GM12878 (cell line): ENCODE results near the gene NOD2. TPM values are rescaled to one million over a fixed set of nuclear protein-coding genes. Genes with fewer than 3 reads are reported as not detected.

Experiments
- ASH2L ChIP-seq: fragments of 300-600, 200-600 bp; sonication (generic); IDR thresholded peaks from 2 replicates; pipeline ENCODE4 v1.6.1; 2017; ENCODE audit warnings: low read depth, mild to moderate bottlenecking, borderline replicate concordance
- BRCA1 ChIP-seq: IDR thresholded peaks from 2 replicates; pipeline ENCODE4 v1.6.1; 2011; ENCODE audit warnings: low read depth, low read length, improper control_type of control experiment
- CEBPB ChIP-seq, 2 experiments: fragments of 150-350 bp in 1 of 2; IDR thresholded peaks; 2 replicates each; pipeline ENCODE4 v1.6.1; 2012 to 2014; ENCODE audit warnings: low read depth in 2 of 2, low read length in 2 of 2, borderline replicate concordance in 1 of 2, inconsistent platforms in 1 of 2
- CHD2 ChIP-seq: IDR thresholded peaks from 2 replicates; pipeline ENCODE4 v1.6.1; 2011; ENCODE audit warnings: low read depth, low read length, improper control_type of control experiment, borderline replicate concordance
- FOS ChIP-seq: IDR thresholded peaks from 3 replicates; pipeline ENCODE4 v1.6.1; 2011; ENCODE audit warnings: borderline replicate concordance; ENCODE audit not compliant: insufficient read length; ENCODE audit errors: extremely low read depth
- LARP7 ChIP-seq: fragments of 450-650 bp; IDR thresholded peaks from 2 replicates; pipeline ENCODE4 v1.6.1; 2017; ENCODE audit warnings: mild to moderate bottlenecking
- MTA2 ChIP-seq: fragments of 450-650 bp; IDR thresholded peaks from 2 replicates; pipeline ENCODE4 v1.6.1; 2016; ENCODE audit warnings: low read depth, mild to moderate bottlenecking, moderate library complexity
- MTA3 ChIP-seq: IDR thresholded peaks from 2 replicates; pipeline ENCODE4 v1.6.1; 2012; ENCODE audit warnings: low read length, inconsistent platforms, borderline replicate concordance
- MXI1 ChIP-seq: fragments of 150-350 bp; IDR thresholded peaks from 2 replicates; pipeline ENCODE4 v1.6.1; 2011; ENCODE audit warnings: low read depth, mild to moderate bottlenecking, inconsistent platforms, low read length, improper control_type of control experiment
- NBN ChIP-seq: fragments of 450-650 bp; IDR thresholded peaks from 2 replicates; pipeline ENCODE4 v1.6.1; 2016
- NR2C1 ChIP-seq: fragments of 450-650 bp; IDR thresholded peaks from 2 replicates; pipeline ENCODE4 v1.6.1; 2017; ENCODE audit warnings: antibody characterized with exemption, mild to moderate bottlenecking, moderate library complexity
- POLR2AphosphoS5 ChIP-seq: IDR thresholded peaks from 2 replicates; pipeline ENCODE4 v1.6.1; 2011; ENCODE audit warnings: mild to moderate bottlenecking, low read length, inconsistent platforms
- REST ChIP-seq: IDR thresholded peaks from 2 replicates; pipeline ENCODE4 v1.6.1; 2012; ENCODE audit warnings: mild to moderate bottlenecking, low read depth, low read length
- SIX5 ChIP-seq: IDR thresholded peaks from 2 replicates; pipeline ENCODE4 v1.6.1; 2011; ENCODE audit warnings: mild to moderate bottlenecking, low read depth, low read length, moderate library complexity; ENCODE audit not compliant: severe bottlenecking
- SMARCA5 ChIP-seq: fragments of 450-650 bp; IDR thresholded peaks from 2 replicates; pipeline ENCODE4 v1.6.1; 2017; ENCODE audit warnings: mild to moderate bottlenecking
- STAT3 ChIP-seq: IDR thresholded peaks from 2 replicates; pipeline ENCODE4 v1.6.1; 2011; ENCODE audit warnings: low read depth, low read length, improper control_type of control experiment
- SUPT20H ChIP-seq: IDR thresholded peaks from 2 replicates; pipeline ENCODE4 v1.6.1; 2011; ENCODE audit warnings: low read depth, mild to moderate bottlenecking, low read length, moderate library complexity, borderline replicate concordance; ENCODE audit not compliant: control insufficient read depth
- USF2 ChIP-seq: IDR thresholded peaks from 2 replicates; pipeline ENCODE4 v1.6.1; 2011; ENCODE audit warnings: low read depth, low read length, improper control_type of control experiment, borderline replicate concordance
- ZSCAN29 ChIP-seq: fragments of 450-650 bp; IDR thresholded peaks from 2 replicates; pipeline ENCODE4 v1.6.1; 2017; ENCODE audit warnings: mild to moderate bottlenecking, moderate library complexity
- ZZZ3 ChIP-seq: IDR thresholded peaks from 2 replicates; pipeline ENCODE4 v1.6.1; 2011; ENCODE audit warnings: low read depth; ENCODE audit not compliant: control insufficient read depth, insufficient read length
- polyA plus RNA-seq, 11 experiments: library from polyadenylated mRNA; depleted of rRNA in 4 of 11; unstranded in 6 of 11; stranded (reverse) in 5 of 11; fragments of >200 nt; fragmentation: Nextera tagmentation in 4 of 11; fragmentation: Illumina TruSeq in 1 of 11; extraction: Ambion mirVana in 4 of 11; extraction: Trizol in 1 of 11; gene quantifications; 1 replicate in 1 of 11; 2 replicates in 10 of 11; pipeline versions ENCODE4 v1.2.1 to v1.2.3, GENCODE V29; 2011 to 2016; ENCODE audit warnings: inconsistent platforms in 2 of 11, missing spikeins in 2 of 11, low read depth in 1 of 11
- total RNA-seq, 4 experiments: library from RNA; depleted of rRNA in 3 of 4; stranded (reverse); fragments of >200 nt in 3 of 4; fragmentation: Illumina TruSeq in 1 of 4; extraction: Trizol in 1 of 4; gene quantifications; 2 replicates each; pipeline versions ENCODE4 v1.2.1 to v1.2.3, GENCODE V29; 2013 to 2021
- TF ChIP-seq, protein P1 (sequence below): fragments of 450-650 bp; IDR thresholded peaks from 2 replicates; pipeline ENCODE4 v1.6.1; 2017; ENCODE audit warnings: mild to moderate bottlenecking, low read depth, inconsistent platforms; ENCODE audit not compliant: poor library complexity, severe bottlenecking
- TF ChIP-seq, protein P2 (sequence below): fragments of 450-650 bp; conservative IDR thresholded peaks from 2 replicates; pipeline ENCODE4 v1.6.1; 2017; ENCODE audit warnings: mild to moderate bottlenecking, moderate library complexity

Gene NOD2
- total and polyA plus RNA-seq, 10 of the 15 experiments (the other 5 are each of a cell fraction or from before 2014, with no cell fraction given): 1.0 to 18.6 (median 6.7) TPM

DNA sequence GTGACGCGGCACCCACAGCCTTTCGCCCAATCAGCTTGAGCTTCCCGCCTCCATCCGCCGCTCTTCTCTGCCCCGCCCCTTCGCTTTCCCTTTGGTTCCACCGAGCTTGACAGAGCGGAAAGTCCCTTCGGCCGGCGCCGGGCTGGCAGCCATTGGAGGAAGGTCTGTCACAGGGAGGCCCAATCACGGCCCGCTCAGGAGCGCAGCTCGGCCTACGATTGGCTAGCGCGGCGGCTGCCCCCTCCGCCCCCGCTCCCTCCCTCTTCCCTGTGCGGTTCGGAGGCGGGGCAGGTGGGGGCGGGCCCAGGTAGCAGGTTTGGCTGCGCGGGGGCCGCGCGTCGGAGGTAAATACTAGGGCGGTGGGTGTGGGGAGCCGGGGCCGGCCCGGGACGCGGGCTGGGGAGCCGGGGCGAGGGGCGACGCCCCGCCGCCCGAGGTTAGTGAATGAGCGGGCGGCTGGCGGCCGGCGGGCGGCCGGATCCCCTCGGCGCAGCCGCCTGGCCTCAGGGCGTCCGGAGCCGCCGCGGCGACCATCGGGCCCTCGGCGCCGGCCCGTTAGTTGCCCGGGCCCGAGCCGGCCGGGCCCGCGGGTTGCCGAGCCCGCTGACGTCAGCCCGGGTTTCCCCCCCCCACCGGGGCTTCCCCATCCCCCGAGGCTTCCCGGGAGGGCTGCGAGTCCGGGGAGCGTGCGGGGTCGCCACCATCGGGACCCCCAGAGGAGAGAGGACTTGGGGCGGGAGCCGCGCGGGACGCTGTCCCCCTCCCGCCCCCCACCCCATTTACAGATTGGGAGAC lies 48.6 kb downstream of the NOD2 start, which contains the start of gene CYLD (continued):
- no peak for TF ChIP-seq STAT3
- peak; percentile 45 for TF ChIP-seq NR2C1
- TF ChIP-seq, protein P1, sequence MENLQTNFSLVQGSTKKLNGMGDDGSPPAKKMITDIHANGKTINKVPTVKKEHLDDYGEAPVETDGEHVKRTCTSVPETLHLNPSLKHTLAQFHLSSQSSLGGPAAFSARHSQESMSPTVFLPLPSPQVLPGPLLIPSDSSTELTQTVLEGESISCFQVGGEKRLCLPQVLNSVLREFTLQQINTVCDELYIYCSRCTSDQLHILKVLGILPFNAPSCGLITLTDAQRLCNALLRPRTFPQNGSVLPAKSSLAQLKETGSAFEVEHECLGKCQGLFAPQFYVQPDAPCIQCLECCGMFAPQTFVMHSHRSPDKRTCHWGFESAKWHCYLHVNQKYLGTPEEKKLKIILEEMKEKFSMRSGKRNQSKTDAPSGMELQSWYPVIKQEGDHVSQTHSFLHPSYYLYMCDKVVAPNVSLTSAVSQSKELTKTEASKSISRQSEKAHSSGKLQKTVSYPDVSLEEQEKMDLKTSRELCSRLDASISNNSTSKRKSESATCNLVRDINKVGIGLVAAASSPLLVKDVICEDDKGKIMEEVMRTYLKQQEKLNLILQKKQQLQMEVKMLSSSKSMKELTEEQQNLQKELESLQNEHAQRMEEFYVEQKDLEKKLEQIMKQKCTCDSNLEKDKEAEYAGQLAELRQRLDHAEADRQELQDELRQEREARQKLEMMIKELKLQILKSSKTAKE: no peak
- TF ChIP-seq MTA3: no peak
- peak; percentile 91 for TF ChIP-seq LARP7
- no peak for TF ChIP-seq BRCA1
- TF ChIP-seq MTA2: no peak
- no peak for TF ChIP-seq USF2
- TF ChIP-seq POLR2AphosphoS5: no peak
- TF ChIP-seq ZSCAN29: no peak
- no peak; the same call in 1 of the 2 replicates for TF ChIP-seq NBN
- TF ChIP-seq ASH2L: peak; percentile 56; the same call in 1 of the 2 replicates
- TF ChIP-seq SMARCA5: peak; percentile 28; the same call in 1 of the 2 replicates
- peak; percentile 53 for TF ChIP-seq SIX5
- TF ChIP-seq REST: no peak
- no peak for TF ChIP-seq SUPT20H
- no peak for TF ChIP-seq ZZZ3
- TF ChIP-seq, protein P2, sequence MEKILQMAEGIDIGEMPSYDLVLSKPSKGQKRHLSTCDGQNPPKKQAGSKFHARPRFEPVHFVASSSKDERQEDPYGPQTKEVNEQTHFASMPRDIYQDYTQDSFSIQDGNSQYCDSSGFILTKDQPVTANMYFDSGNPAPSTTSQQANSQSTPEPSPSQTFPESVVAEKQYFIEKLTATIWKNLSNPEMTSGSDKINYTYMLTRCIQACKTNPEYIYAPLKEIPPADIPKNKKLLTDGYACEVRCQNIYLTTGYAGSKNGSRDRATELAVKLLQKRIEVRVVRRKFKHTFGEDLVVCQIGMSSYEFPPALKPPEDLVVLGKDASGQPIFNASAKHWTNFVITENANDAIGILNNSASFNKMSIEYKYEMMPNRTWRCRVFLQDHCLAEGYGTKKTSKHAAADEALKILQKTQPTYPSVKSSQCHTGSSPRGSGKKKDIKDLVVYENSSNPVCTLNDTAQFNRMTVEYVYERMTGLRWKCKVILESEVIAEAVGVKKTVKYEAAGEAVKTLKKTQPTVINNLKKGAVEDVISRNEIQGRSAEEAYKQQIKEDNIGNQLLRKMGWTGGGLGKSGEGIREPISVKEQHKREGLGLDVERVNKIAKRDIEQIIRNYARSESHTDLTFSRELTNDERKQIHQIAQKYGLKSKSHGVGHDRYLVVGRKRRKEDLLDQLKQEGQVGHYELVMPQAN: peak; percentile 92
- TF ChIP-seq MXI1: peak; percentile 8; the same call in 1 of the 2 replicates
- TF ChIP-seq FOS: peak; percentile 64
- TF ChIP-seq CHD2: peak; percentile 94
- no peak for TF ChIP-seq CEBPB (IDR thresholded peaks at IDR 0.05; ENCODE audit: borderline replicate concordance in 1 of 2, low read depth in 2 of 2, low read length in 2 of 2)
